ENCODE results near the gene CPA2.
"Not testable (repeated sequence)": the region's sequence is repeated elsewhere in the genome, so short reads cannot be mapped to it uniquely, and the experiment has no call there.

Gene CPA2

GRCh38 chr7:130266258-130266960 lies at the start of gene CPA2:
Gene CPA2 (plus strand): TSS chr7:130266863. CDS start chr7:130266882, 19 bp downstream.
- no peak for DNase-seq (ENCODE audit: low spot score)

GRCh38 chr7:130218806-130219620 lies 47.6 kb upstream of the CPA2 start:
- no peak for DNase-seq (ENCODE audit: low spot score)

GRCh38 chr7:130219871-130220270 lies 46.8 kb upstream of the CPA2 start:
- DNase-seq (ENCODE audit: low spot score) = no peak

- no peak for DNase-seq (ENCODE audit: low spot score)
Measured at GRCh38 chr7:130221746-130222145, 44.9 kb upstream of the CPA2 start.

- DNase-seq (ENCODE audit: low spot score) = no peak
Measured at GRCh38 chr7:130223646-130224045, 43.0 kb upstream of the CPA2 start.

- no peak for DNase-seq (ENCODE audit: low spot score)
Measured at GRCh38 chr7:130224210-130224609, 42.5 kb upstream of the CPA2 start.

- DNase-seq (ENCODE audit: low spot score) = not testable (repeated sequence)
Measured at GRCh38 chr7:130224923-130225322, 41.7 kb upstream of the CPA2 start.

GRCh38 chr7:130226333-130226732 lies 40.3 kb upstream of the CPA2 start:
- no peak for DNase-seq (ENCODE audit: low spot score)

- no peak for DNase-seq (ENCODE audit: low spot score)
Measured at GRCh38 chr7:130227883-130228575, 38.6 kb upstream of the CPA2 start.

GRCh38 chr7:130228840-130229502 lies 37.7 kb upstream of the CPA2 start:
- no peak for DNase-seq (ENCODE audit: low spot score)

- not testable (repeated sequence) for DNase-seq (ENCODE audit: low spot score)
Measured at GRCh38 chr7:130229981-130230380, 36.7 kb upstream of the CPA2 start.

- no peak for DNase-seq (ENCODE audit: low spot score)
Measured at GRCh38 chr7:130231792-130232191, 34.9 kb upstream of the CPA2 start.

GRCh38 chr7:130232209-130232608 lies 34.5 kb upstream of the CPA2 start:
- no peak for DNase-seq (ENCODE audit: low spot score)

GRCh38 chr7:130234078-130234477 lies 32.6 kb upstream of the CPA2 start:
- DNase-seq (ENCODE audit: low spot score) = no peak

GRCh38 chr7:130236361-130236760 lies 30.3 kb upstream of the CPA2 start:
- DNase-seq (ENCODE audit: low spot score) = not testable (repeated sequence)

- DNase-seq (ENCODE audit: low spot score) = no peak
Measured at GRCh38 chr7:130240240-130240639, 26.4 kb upstream of the CPA2 start.

GRCh38 chr7:130242198-130243014 lies 24.3 kb upstream of the CPA2 start:
- peak; percentile 56 for DNase-seq (ENCODE audit: low spot score)

GRCh38 chr7:130243486-130243885 lies 23.2 kb upstream of the CPA2 start:
- not testable (repeated sequence) for DNase-seq (ENCODE audit: low spot score)

- not testable (repeated sequence) for DNase-seq (ENCODE audit: low spot score)
Measured at GRCh38 chr7:130246491-130246890, 20.2 kb upstream of the CPA2 start.

- DNase-seq (ENCODE audit: low spot score) = not testable (repeated sequence)
Measured at GRCh38 chr7:130248842-130249241, 17.8 kb upstream of the CPA2 start.

- DNase-seq (ENCODE audit: low spot score) = not testable (repeated sequence)
Measured at GRCh38 chr7:130249626-130250025, 17.0 kb upstream of the CPA2 start.
